Stimulated activated CD8-positive, alpha-beta memory T cell treated with anti-CD3 and anti-CD28 coated beads, Interleukin-2, amount 100 ng/mL, for 48 hours (primary cell): ENCODE measurements around the gene CPXM1.
"Not testable (repeated sequence)": the region's sequence is repeated elsewhere in the genome, so short reads cannot be mapped to it uniquely, and the experiment has no call there.

Experiments
- DNase-seq, 2 donors: peaks; one replicate each; pipeline ENCODE4 v3.0.0-alpha.2; 2020; ENCODE audit warnings: low read depth in 2 of 2

CPXM1 gene

GRCh38 chr20:2799688-2800520 is 523 bp downstream of the CPXM1 start:
- DNase-seq = no peak

GRCh38 chr20:2799271-2799670 is 1.2 kb downstream of the CPXM1 start:
- no peak for DNase-seq

- DNase-seq = no peak
Measured at GRCh38 chr20:2798814-2799213, 1.6 kb downstream of the CPXM1 start.

- no peak for DNase-seq
Measured at GRCh38 chr20:2798095-2798805, 2.2 kb downstream of the CPXM1 start.

- DNase-seq = no peak
Measured at GRCh38 chr20:2797136-2797983, 3.1 kb downstream of the CPXM1 start.

- no peak for DNase-seq
Measured at GRCh38 chr20:2796011-2796660, 4.3 kb downstream of the CPXM1 start.

GRCh38 chr20:2795451-2795850 is 5.0 kb downstream of the CPXM1 start:
- DNase-seq = no peak

GRCh38 chr20:2794866-2795447 is 5.5 kb downstream of the CPXM1 start:
- no peak for DNase-seq

GRCh38 chr20:2794202-2794748 is 6.2 kb downstream of the CPXM1 start:
- no peak for DNase-seq

GRCh38 chr20:2793471-2793870 is 7.0 kb downstream of the CPXM1 start:
- DNase-seq = no peak

GRCh38 chr20:2783908-2784566 is 16.4 kb downstream of the CPXM1 start:
- DNase-seq = no peak

- no peak for DNase-seq
Measured at GRCh38 chr20:2780948-2781347, 19.5 kb downstream of the CPXM1 start.

- DNase-seq = no peak
Measured at GRCh38 chr20:2778602-2779321, 21.7 kb downstream of the CPXM1 start.

GRCh38 chr20:2775139-2775538 is 25.3 kb downstream of the CPXM1 start:
- no peak for DNase-seq

- DNase-seq = no peak
Measured at GRCh38 chr20:2773812-2774211, 26.6 kb downstream of the CPXM1 start.

GRCh38 chr20:2771631-2772080 is 28.8 kb downstream of the CPXM1 start:
- DNase-seq = no peak

- DNase-seq = not testable (repeated sequence)
Measured at GRCh38 chr20:2770091-2770490, 30.3 kb downstream of the CPXM1 start.

GRCh38 chr20:2768632-2769015 is 31.8 kb downstream of the CPXM1 start:
- no peak for DNase-seq

- DNase-seq = no peak
Measured at GRCh38 chr20:2767768-2768631, 32.4 kb downstream of the CPXM1 start.
